HEK293 (cell line): ENCODE results near the gene SPNS1.
A peak's percentile ranks its signal among the peaks of the same experiment; 100 is the strongest.
"Not testable (repeated sequence)": the region's sequence is repeated elsewhere in the genome, so short reads cannot be mapped to it uniquely, and the experiment has no call there.

Experiments used
- CTCF ChIA-PET: fragments of 350-600 bp; formaldehyde crosslinking; extraction: SDS; loops from one replicate; lab custom pipeline; 2021; ENCODE audit warnings: antibody characterized with exemption; lab: Yijun Ruan, JAX
- POLR2A ChIA-PET: fragments of 300-600 bp; formaldehyde crosslinking; extraction: SDS; loops from one replicate; lab custom pipeline; 2020; ENCODE audit warnings: antibody characterized with exemption, inconsistent platforms; lab: Yijun Ruan, JAX
- H3K27ac ChIP-seq: fragments of 200-500 bp; sonication (Bioruptor generic); 2 replicates; pipeline ENCODE4 v1.5.1; 2014; ENCODE audit warnings: low read depth, low read length, control low read depth, inconsistent platforms; ENCODE audit errors: extremely low read depth
- H3K36me3 ChIP-seq, 2 experiments: fragments of 200-500 bp in 1 of 2; sonication (Bioruptor generic) in 1 of 2; 1 replicate in 1 of 2; 2 replicates in 1 of 2; pipeline ENCODE4 v1.5.1; 2014 to 2017; ENCODE audit warnings: inconsistent platforms in 2 of 2, low read length in 2 of 2; ENCODE audit not compliant: control insufficient read depth in 2 of 2, insufficient read depth in 1 of 2
- H3K4me1 ChIP-seq: fragments of 200-500 bp; sonication (Bioruptor generic); 2 replicates; pipeline ENCODE4 v1.5.1; 2014; ENCODE audit warnings: mild to moderate bottlenecking, low read length, inconsistent platforms; ENCODE audit not compliant: control insufficient read depth, insufficient read depth
- H3K4me3 ChIP-seq: 2 replicates; pipeline ENCODE4 v1.5.1; 2011; ENCODE audit warnings: low read depth, mild to moderate bottlenecking, control low read depth, low read length, moderate library complexity
- H3K9me3 ChIP-seq: fragments of 200-500 bp; sonication (Bioruptor generic); 2 replicates; pipeline ENCODE4 v1.5.1; 2014; ENCODE audit warnings: low read depth, low read length, inconsistent platforms; ENCODE audit not compliant: control insufficient read depth, insufficient read depth
- BCL11B ChIP-seq: fragments of 450-650 bp; formaldehyde crosslinking; IDR thresholded peaks from 2 replicates; pipeline ENCODE4 v1.5.1; 2016; ENCODE audit warnings: low read depth, missing biosample characterization, missing genetic modification characterization
- ELK4 ChIP-seq: IDR thresholded peaks from 2 replicates; pipeline ENCODE4 v1.6.1; 2011; ENCODE audit warnings: mild to moderate bottlenecking, low read depth, low read length, borderline replicate concordance
- GLIS2 ChIP-seq: fragments of 450-650 bp; formaldehyde crosslinking; IDR thresholded peaks from 2 replicates; pipeline ENCODE4 v1.5.1; 2016; ENCODE audit warnings: missing biosample characterization, missing genetic modification characterization
- HOXC10 ChIP-seq: sonication (generic); formaldehyde crosslinking; IDR thresholded peaks from 2 replicates; pipeline ENCODE4 v1.8.1; 2023; ENCODE audit warnings: mild to moderate bottlenecking, missing genetic modification reagents
- KLF9 ChIP-seq: fragments of 450-650 bp; formaldehyde crosslinking; IDR thresholded peaks from 2 replicates; pipeline ENCODE4 v1.5.1; 2016; ENCODE audit warnings: missing biosample characterization, missing genetic modification characterization, low read depth
- ZBTB8A ChIP-seq: fragments of 450-650 bp; formaldehyde crosslinking; IDR thresholded peaks from 2 replicates; pipeline ENCODE4 v1.5.1; 2016; ENCODE audit warnings: missing biosample characterization, missing genetic modification characterization
- ZNF146 ChIP-seq: fragments of 450-650 bp; formaldehyde crosslinking; IDR thresholded peaks from 2 replicates; pipeline ENCODE4 v1.5.1; 2016; ENCODE audit warnings: missing biosample characterization, missing genetic modification characterization
- ZNF2 ChIP-seq: fragments of 450-650 bp; formaldehyde crosslinking; IDR thresholded peaks from 2 replicates; pipeline ENCODE4 v1.5.1; 2016; ENCODE audit warnings: missing biosample characterization, missing genetic modification characterization
- ZNF433 ChIP-seq: fragments of 450-650 bp; formaldehyde crosslinking; IDR thresholded peaks from 2 replicates; pipeline ENCODE4 v1.5.1; 2016; ENCODE audit warnings: missing biosample characterization, missing genetic modification characterization, low read depth
- ZNF514 ChIP-seq: fragments of 450-650 bp; formaldehyde crosslinking; IDR thresholded peaks from 2 replicates; pipeline ENCODE4 v1.5.1; 2016; ENCODE audit warnings: missing biosample characterization, missing genetic modification characterization
- ZNF623 ChIP-seq: fragments of 450-650 bp; formaldehyde crosslinking; IDR thresholded peaks from 2 replicates; pipeline ENCODE4 v1.5.1; 2016; ENCODE audit warnings: missing biosample characterization, missing genetic modification characterization
- TF ChIP-seq, protein P1 (sequence below): fragments of 450-650 bp; formaldehyde crosslinking; IDR thresholded peaks from 2 replicates; pipeline ENCODE4 v1.5.1; 2016; ENCODE audit warnings: missing biosample characterization, missing genetic modification characterization
- TF ChIP-seq, protein P2 (sequence below): fragments of 450-650 bp; IDR thresholded peaks from 2 replicates; pipeline ENCODE4 v1.5.1; 2018; ENCODE audit warnings: missing biosample characterization, mild to moderate bottlenecking, missing genetic modification characterization
- TF ChIP-seq, protein P3 (sequence below): fragments of 450-650 bp; IDR thresholded peaks from 2 replicates; pipeline ENCODE4 v1.5.1; 2018; ENCODE audit warnings: missing biosample characterization, missing genetic modification characterization

Gene SPNS1

DNA sequence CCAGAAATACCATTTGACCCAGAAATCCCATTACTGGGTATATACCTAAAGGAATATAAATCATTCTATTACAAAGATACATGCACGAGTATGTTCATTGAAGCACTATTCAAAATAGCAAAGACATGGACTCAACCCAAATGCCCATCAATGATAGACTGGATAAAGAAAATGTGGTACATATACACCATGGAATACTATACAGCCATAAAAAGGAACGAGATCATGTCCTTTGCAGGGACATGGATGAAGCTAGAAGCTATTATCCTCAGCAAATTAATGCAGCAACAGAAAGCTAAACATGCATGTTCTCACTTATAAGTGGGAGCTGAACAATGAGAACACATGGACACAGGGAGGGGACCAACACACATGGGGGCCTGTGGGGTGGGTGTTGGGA lies 48.3 kb upstream of the SPNS1 start:
- H3K27ac ChIP-seq, H3K4me3 ChIP-seq, H3K4me1 ChIP-seq, H3K9me3 ChIP-seq, H3K36me3 ChIP-seq: not testable (repeated sequence)
- ChIA-PET CTCF (interaction anchor here (2.9 kb wide), 1 partner anchor 18 kb away, joined by 22 read pairs; no protein-coding TSS in a partner anchor), POLR2A (interaction anchor here (0.6 to 2.8 kb wide), 4 partner anchors 14 to 80 kb away, joined by 3 to 10 read pairs (median 3); partner anchors contain the start of genes NFATC2IP and TUFM)
- TF ChIP-seq, protein P1, sequence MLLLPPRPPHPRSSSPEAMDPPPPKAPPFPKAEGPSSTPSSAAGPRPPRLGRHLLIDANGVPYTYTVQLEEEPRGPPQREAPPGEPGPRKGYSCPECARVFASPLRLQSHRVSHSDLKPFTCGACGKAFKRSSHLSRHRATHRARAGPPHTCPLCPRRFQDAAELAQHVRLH (tag by site-specific recombination) = peak; percentile 84
- TF ChIP-seq ZNF146 = peak; percentile 100

DNA sequence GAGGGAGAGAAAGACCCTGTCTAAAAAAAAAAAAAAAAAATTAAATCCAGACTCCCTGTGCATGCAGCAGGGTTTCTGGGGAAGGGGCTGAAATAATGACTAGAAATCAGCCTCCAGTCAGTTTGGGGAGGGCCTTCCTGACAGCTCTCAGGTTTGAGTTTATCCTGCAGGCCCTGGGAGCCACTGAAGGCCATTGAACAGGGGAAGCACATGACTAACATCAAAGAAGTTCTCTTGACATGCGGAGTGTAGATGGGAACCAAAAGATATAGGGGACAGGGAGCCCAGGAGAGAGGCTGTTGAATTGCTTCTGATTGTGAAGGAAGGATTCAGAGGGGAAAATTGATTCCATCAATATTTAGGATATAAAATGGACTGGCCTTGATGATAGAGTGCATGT lies 46.8 kb upstream of the SPNS1 start:
- TF ChIP-seq KLF9 = no peak
- no peak for TF ChIP-seq ELK4
- no peak for TF ChIP-seq GLIS2 (tag by site-specific recombination)
- ChIA-PET CTCF (interaction anchor here (1.3 to 2.9 kb wide), 2 partner anchors 17 kb away, joined by 4 to 22 read pairs; no protein-coding TSS in a partner anchor), POLR2A (no interaction called here)
- Histone ChIP-seq H3K4me1 (0 out of 2 replicates have a peak, but pooled peaks cover 4% of the 10 kb centered on the region), H3K4me3 (no peak overlapping the region), H3K9me3 (no peaks in the 10 kb centered on the region), H3K36me3 (no peaks in the 10 kb centered on the region), H3K27ac (no peak overlapping the region)

- H3K4me3 ChIP-seq = no peak overlapping the region
- H3K4me1 ChIP-seq = no peaks in the 10 kb centered on the region
- TF ChIP-seq KLF9 (no peak), ZNF623 (tag by site-specific recombination) (peak; percentile 92)
- H3K36me3 ChIP-seq = no peaks in the 10 kb centered on the region
- no peak overlapping the region for H3K27ac ChIP-seq
- POLR2A ChIA-PET = no interaction called here
- H3K9me3 ChIP-seq = no peaks in the 10 kb centered on the region
- CTCF ChIA-PET = no interaction called here
These were observed 44.4 kb upstream of the SPNS1 start for GRCh38 chr16:28930203-28930602.

DNA sequence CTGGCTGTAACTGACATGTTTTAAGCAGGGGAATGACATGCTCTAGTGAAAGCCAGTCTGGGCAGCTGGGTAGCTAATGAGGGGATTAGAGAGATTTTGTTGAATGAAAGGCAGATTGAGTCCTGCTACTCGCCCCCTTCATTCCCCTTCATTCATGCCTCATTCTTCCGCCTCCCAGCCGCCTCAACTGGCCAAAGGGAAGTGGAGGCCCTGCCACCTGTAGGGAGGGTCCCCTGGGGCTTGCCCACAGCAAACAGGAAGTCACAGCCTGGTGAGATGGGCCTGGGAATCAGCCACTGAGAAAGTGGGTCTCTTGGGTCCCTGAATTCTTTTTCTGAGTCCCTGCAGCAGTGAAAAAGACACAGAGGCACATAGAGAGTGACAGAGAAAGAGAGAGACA lies 43.9 kb upstream of the SPNS1 start:
- ChIA-PET CTCF (no interaction called here), POLR2A (no interaction called here)
- no peak overlapping the region for H3K4me3 ChIP-seq
- H3K4me1 ChIP-seq = no peaks in the 10 kb centered on the region
- no peaks in the 10 kb centered on the region for H3K36me3 ChIP-seq
- H3K27ac ChIP-seq = no peak overlapping the region
- no peaks in the 10 kb centered on the region for H3K9me3 ChIP-seq
- TF ChIP-seq, protein P2, sequence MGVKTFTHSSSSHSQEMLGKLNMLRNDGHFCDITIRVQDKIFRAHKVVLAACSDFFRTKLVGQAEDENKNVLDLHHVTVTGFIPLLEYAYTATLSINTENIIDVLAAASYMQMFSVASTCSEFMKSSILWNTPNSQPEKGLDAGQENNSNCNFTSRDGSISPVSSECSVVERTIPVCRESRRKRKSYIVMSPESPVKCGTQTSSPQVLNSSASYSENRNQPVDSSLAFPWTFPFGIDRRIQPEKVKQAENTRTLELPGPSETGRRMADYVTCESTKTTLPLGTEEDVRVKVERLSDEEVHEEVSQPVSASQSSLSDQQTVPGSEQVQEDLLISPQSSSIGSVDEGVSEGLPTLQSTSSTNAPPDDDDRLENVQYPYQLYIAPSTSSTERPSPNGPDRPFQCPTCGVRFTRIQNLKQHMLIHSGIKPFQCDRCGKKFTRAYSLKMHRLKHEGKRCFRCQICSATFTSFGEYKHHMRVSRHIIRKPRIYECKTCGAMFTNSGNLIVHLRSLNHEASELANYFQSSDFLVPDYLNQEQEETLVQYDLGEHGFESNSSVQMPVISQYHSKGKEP = no peak
- TF ChIP-seq BCL11B (tag by site-specific recombination) (no peak), ZNF433 (tag by site-specific recombination) (no peak), ZNF514 (no peak), ZBTB8A (no peak)
- TF ChIP-seq, all 188 proteins: peak for 0

DNA sequence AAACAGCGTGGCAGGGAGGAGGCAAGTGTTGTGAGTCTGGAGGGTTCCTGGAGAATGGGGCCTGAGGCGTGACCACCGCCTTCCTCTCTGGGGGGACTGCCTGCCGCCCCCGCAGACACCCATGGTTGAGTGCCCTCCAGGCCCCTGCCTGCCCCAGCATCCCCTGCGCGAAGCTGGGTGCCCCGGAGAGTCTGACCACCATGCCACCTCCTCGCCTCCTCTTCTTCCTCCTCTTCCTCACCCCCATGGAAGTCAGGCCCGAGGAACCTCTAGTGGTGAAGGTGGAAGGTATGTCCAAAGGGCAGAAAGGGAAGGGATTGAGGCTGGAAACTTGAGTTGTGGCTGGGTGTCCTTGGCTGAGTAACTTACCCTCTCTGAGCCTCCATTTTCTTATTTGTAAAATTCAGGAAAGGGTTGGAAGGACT lies 42.8 kb upstream of the SPNS1 start, which contains the start of gene CD19:
Gene CD19, plus strand, starts transcription at position 171 of the 425 bp plus-strand sequence. Its CDS starts 30 bp downstream, at position 201.
- H3K4me1 ChIP-seq = no peaks in the 10 kb centered on the region
- H3K4me3 ChIP-seq = no peak within 1 kb of the TSS
- CTCF ChIA-PET = interaction anchor here (1.0 kb wide), 1 partner anchor 13 kb away, joined by 4 read pairs; no protein-coding TSS in a partner anchor

More for the DNA sequence above, 42.8 kb upstream of the SPNS1 start, which contains the start of gene CD19:
- TF ChIP-seq HOXC10 = no peak
- TF ChIP-seq, protein P3, sequence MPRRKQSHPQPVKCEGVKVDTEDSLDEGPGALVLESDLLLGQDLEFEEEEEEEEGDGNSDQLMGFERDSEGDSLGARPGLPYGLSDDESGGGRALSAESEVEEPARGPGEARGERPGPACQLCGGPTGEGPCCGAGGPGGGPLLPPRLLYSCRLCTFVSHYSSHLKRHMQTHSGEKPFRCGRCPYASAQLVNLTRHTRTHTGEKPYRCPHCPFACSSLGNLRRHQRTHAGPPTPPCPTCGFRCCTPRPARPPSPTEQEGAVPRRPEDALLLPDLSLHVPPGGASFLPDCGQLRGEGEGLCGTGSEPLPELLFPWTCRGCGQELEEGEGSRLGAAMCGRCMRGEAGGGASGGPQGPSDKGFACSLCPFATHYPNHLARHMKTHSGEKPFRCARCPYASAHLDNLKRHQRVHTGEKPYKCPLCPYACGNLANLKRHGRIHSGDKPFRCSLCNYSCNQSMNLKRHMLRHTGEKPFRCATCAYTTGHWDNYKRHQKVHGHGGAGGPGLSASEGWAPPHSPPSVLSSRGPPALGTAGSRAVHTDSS (tag by site-specific recombination) = peak; percentile 59; the same call in 1 of the 2 replicates
- no peak for TF ChIP-seq ZNF2 (tag by site-specific recombination)
- POLR2A ChIA-PET = no interaction called here
- Histone ChIP-seq H3K9me3 (no peaks in the 10 kb centered on the region), H3K36me3 (no peaks in the 10 kb centered on the region), H3K27ac (no peak within 1 kb of the TSS)
